HG02642 (cell line): ENCODE measurements around the gene RPS2.
"Not testable (repeated sequence)": the region's sequence is repeated elsewhere in the genome, so short reads cannot be mapped to it uniquely, and the experiment has no call there.

ENCODE experiments used
- ATAC-seq: cut with Tn5 transposase; IDR thresholded peaks from one replicate; pipeline ENCODE4 v1.9.1; 2021; ENCODE audit warnings: mild to moderate bottlenecking; ENCODE audit not compliant: unreplicated experiment, poor library complexity

Gene RPS2

GRCh38 chr16:1924095-1924494 lies 40.5 kb downstream of the RPS2 start:
- no peak for ATAC-seq

- ATAC-seq, result no peak
Observed at GRCh38 chr16:1923299-1924034, 41.2 kb downstream of the RPS2 start.

GRCh38 chr16:1922357-1922756 lies 42.3 kb downstream of the RPS2 start:
- ATAC-seq, result no peak

GRCh38 chr16:1920727-1921171 lies 43.9 kb downstream of the RPS2 start:
- no peak for ATAC-seq

- not testable (repeated sequence) for ATAC-seq
Observed at GRCh38 chr16:1920122-1920521, 44.5 kb downstream of the RPS2 start.

- no peak for ATAC-seq
Observed at GRCh38 chr16:1919327-1919998, 45.2 kb downstream of the RPS2 start.

- ATAC-seq, result no peak
Observed at GRCh38 chr16:1918351-1919326, 46.0 kb downstream of the RPS2 start, which contains the start of gene HS3ST6. HS3ST6 (minus strand) TSS chr16:1918415; CDS start chr16:1918323, 92 bp downstream.

GRCh38 chr16:1917665-1918350 lies 46.8 kb downstream of the RPS2 start:
- no peak for ATAC-seq

- no peak for ATAC-seq
Observed at GRCh38 chr16:1917056-1917664, 47.5 kb downstream of the RPS2 start.

- no peak for ATAC-seq
Observed at GRCh38 chr16:1916640-1916990, 48.0 kb downstream of the RPS2 start.

- ATAC-seq, result no peak
Observed at GRCh38 chr16:1915732-1916639, 48.6 kb downstream of the RPS2 start.

- ATAC-seq, result no peak
Observed at GRCh38 chr16:1914988-1915387, 49.6 kb downstream of the RPS2 start.

GRCh38 chr16:1914084-1914608 lies 50.5 kb downstream of the RPS2 start:
- ATAC-seq, result no peak

- ATAC-seq, result no peak
Observed at GRCh38 chr16:1913327-1914083, 51.1 kb downstream of the RPS2 start.

GRCh38 chr16:1912215-1912543 lies 52.4 kb downstream of the RPS2 start:
- ATAC-seq, result no peak
